Ovary (tissue), 9 donors: Measurements from ENCODE around the gene SLC22A12. TPM values are rescaled to one million over a fixed set of nuclear protein-coding genes. Genes with fewer than 3 reads are reported as not detected.

Source experiments
- DNase-seq, 5 donors: peaks; one replicate each; pipeline ENCODE4 v3.0.0-alpha.2; 2019 to 2020
- H3K27ac ChIP-seq, 2 donors: fragments of 200-600 bp; one replicate each; pipeline versions ENCODE4 v1.5.1 to v1.8.0; 2019 to 2022
- H3K27me3 ChIP-seq: fragments of 200-600 bp; one replicate; pipeline ENCODE4 v1.8.0; 2022
- H3K36me3 ChIP-seq: fragments of 200-600 bp; sonication (generic); one replicate; pipeline ENCODE4 v1.5.1; 2019
- H3K4me1 ChIP-seq: one replicate; pipeline ENCODE4 v1.8.1; 2013; ENCODE audit warnings: mild to moderate bottlenecking, moderate library complexity; ENCODE audit not compliant: insufficient read depth
- H3K4me3 ChIP-seq: fragments of 200-600 bp; sonication (generic); one replicate; pipeline ENCODE4 v1.5.1; 2017
- H3K9me3 ChIP-seq, 2 donors: fragments of 200-600 bp in 1 of 2; sonication (generic) in 1 of 2; one replicate each; pipeline versions ENCODE4 v1.5.1 to v1.8.1; 2013 to 2019; ENCODE audit warnings: mild to moderate bottlenecking in 1 of 2, moderate library complexity in 1 of 2
- CTCF ChIP-seq, 3 donors: fragments of 450-650 bp in 2 of 3; fragments of 200-600 bp in 1 of 3; IDR thresholded peaks; one replicate each; pipeline versions ENCODE4 v1.5.1 to v1.8.0; 2016 to 2022; ENCODE audit warnings: antibody characterized with exemption in 3 of 3, mild to moderate bottlenecking in 1 of 3
- EP300 ChIP-seq: sonication (generic); formaldehyde crosslinking; IDR thresholded peaks from one replicate; pipeline ENCODE4 v1.6.1; 2017; ENCODE audit warnings: antibody characterized with exemption
- POLR2A ChIP-seq: fragments of 450-650 bp; IDR thresholded peaks from one replicate; pipeline ENCODE4 v1.6.1; 2017; ENCODE audit warnings: antibody characterized with exemption, mild to moderate bottlenecking, moderate library complexity
- WGBS, 3 donors: extraction: QIAGEN DNeasy Blood & Tissue Kit in 1 of 3; methylation state at CpG; one replicate each; pipeline versions ENCODE4 v1.1.5 to v1.1.7; 2013 to 2017; 5-methylcytosine and 5-hydroxymethylcytosine counted together
- intact Hi-C, 4 donors: fragments of 100-400 bp; cut with DNase I; formaldehyde crosslinking; loops; one replicate each; pipeline versions ENCODE4 v1.11.0 to v1.15.1; 2022 to 2023
- polyA plus RNA-seq, 2 donors: library from polyadenylated mRNA; stranded (reverse); fragments of 200-250 nt in 1 of 2; fragments of 350-450 nt in 1 of 2; fragmentation: Illumina TruSeq in 1 of 2; extraction: RNeasy Lipid Tissue Mini Kit (QIAGEN cat#74804) in 1 of 2; gene quantifications; one replicate each; pipeline ENCODE4 v1.2.3, GENCODE V29; 2013 to 2014
- total RNA-seq, 7 donors: library from RNA; depleted of rRNA in 2 of 7; stranded (reverse); fragments of >200 nt in 2 of 7; fragmentation: NEBNext Ultra II Directional in 3 of 7; extraction: Animal tissue kit (Norgen Biotek cat#: 25700) in 3 of 7; gene quantifications; one replicate each; pipeline versions ENCODE4 v1.1.0 to v1.2.4, GENCODE V29; 2016 to 2023
- donor health status: DM: no; HTN: no; CAD: no; lungs with moderate emphysema.
- donor health status: DM: no; HTN: no; CAD: no.
- donor health status: Bipolar disorder and iron deficiency.
- donor health status: DM: yes; HTN: yes; CAD: no.
- donor health status: DM: no; HTN: no; CAD: no.
- donor health status: DM: yes; HTN: yes; CAD: no.

Gene SLC22A12
- total and polyA plus RNA-seq, 9 donors, result not detected

- no peaks in the 10 kb centered on the region for H3K9me3 ChIP-seq
- 85 to 91% (median 85%) methylated on average over 4 of the region's 4 CpGs for WGBS, 3 donors
- DNase-seq, result no peak
- no peaks in the 10 kb centered on the region for H3K36me3 ChIP-seq
- no peak overlapping the region for H3K27ac ChIP-seq
- H3K4me1 ChIP-seq, result no peaks in the 10 kb centered on the region
- intact Hi-C loops, result no loop called here
- TF ChIP-seq CTCF (IDR thresholded peaks at IDR 0.05) (no peak), EP300 (no peak), POLR2A (no peak)
- H3K4me3 ChIP-seq, result no peak overlapping the region
- no peaks in the 10 kb centered on the region for H3K27me3 ChIP-seq
These were observed 40.7 kb downstream of the SLC22A12 start for GRCh38 chr11:64631675-64632074.

- no peak for TF ChIP-seq POLR2A
- TF ChIP-seq CTCF (IDR thresholded peaks at IDR 0.05), result no peak
- TF ChIP-seq EP300, result no peak
- Histone ChIP-seq H3K36me3 (no peaks in the 10 kb centered on the region), H3K27me3 (no peaks in the 10 kb centered on the region), H3K4me1 (no peaks in the 10 kb centered on the region), H3K27ac (no peak overlapping the region), H3K4me3 (no peak overlapping the region), H3K9me3 (no peaks in the 10 kb centered on the region)
- no peak for DNase-seq
- intact Hi-C loops, result no loop called here
- 71 to 83% (median 80%) methylated on average over 6 of the region's 6 CpGs for WGBS, 3 donors
These were observed 41.2 kb downstream of the SLC22A12 start for GRCh38 chr11:64632237-64632636.

DNA sequence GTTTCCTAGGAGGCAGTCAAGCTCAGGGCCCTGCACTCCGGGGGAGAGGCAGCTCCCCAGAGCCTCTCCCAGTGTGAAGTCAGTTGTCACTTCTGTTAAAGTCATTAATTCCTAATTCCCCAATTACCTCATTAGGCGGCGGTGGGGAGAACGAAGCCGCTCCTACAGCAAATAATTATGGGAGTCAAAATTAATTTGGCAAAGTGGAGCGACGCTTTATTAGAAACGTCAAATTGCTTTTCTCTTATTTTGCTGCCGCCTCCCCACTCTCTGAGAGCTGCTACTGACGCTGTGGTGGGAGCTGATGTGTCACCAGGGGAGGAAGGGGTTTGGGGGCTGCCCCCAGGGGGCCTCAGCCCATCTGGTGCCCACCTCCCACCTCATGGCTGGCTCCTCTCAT is 41.6 kb downstream of the SLC22A12 start:
- Histone ChIP-seq H3K36me3 (no peaks in the 10 kb centered on the region), H3K27ac (no peak overlapping the region), H3K4me3 (no peak overlapping the region), H3K9me3 (no peaks in the 10 kb centered on the region), H3K4me1 (peaks cover under 1% of the 10 kb centered on the region), H3K27me3 (no peaks in the 10 kb centered on the region)
- WGBS, 3 donors, result 90 to 91% (median 90%) methylated on average over 10 of the region's 10 CpGs
- intact Hi-C loops, result no loop called here
- DNase-seq, result no peak
- no peak for TF ChIP-seq EP300
- no peak for TF ChIP-seq CTCF (IDR thresholded peaks at IDR 0.05)
- TF ChIP-seq POLR2A, result no peak

DNA sequence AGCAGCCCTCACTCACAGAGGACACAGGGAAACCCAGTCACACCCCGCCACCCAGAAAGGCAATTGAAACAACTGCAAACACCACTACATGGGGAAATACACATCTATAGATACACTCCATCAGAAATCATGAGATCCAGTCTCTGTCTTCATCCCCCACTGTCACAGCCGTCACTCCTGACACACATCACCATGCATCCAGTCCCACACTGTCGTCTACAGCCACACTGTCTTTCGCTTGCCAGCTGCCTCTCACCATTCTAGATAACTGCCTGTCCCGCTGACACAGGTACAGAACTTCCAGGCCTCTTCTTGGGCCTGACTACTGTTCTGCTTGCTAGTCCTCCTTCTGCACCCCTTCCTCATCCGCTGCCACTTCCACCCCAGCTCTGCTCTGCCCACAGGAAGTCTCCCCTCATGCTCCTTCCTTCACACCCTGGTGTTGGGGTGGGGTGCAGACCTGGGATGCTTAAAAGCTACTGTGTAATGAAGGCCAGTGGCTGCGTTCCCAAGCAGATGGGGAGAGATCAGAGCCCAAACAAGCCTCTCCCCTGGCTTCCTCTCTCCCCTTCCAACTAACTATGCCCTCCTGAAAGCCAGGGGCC is 42.6 kb downstream of the SLC22A12 start:
- no peaks in the 10 kb centered on the region for H3K9me3 ChIP-seq
- H3K27ac ChIP-seq, result no peak overlapping the region
- H3K36me3 ChIP-seq, result no peaks in the 10 kb centered on the region
- H3K4me3 ChIP-seq, result no peak overlapping the region
- WGBS, 3 donors, result 85 to 93% (median 91%) methylated on average over 7 of the region's 7 CpGs
- intact Hi-C loops, result no loop called here
- TF ChIP-seq POLR2A (no peak), CTCF (IDR thresholded peaks at IDR 0.05) (no peak), EP300 (no peak)
- no peaks in the 10 kb centered on the region for H3K27me3 ChIP-seq
- no peak for DNase-seq
- H3K4me1 ChIP-seq, result peaks cover 5% of the 10 kb centered on the region
